ENCODE data around the gene CPA3. TPM values are rescaled to one million over a fixed set of nuclear protein-coding genes. Genes with fewer than 3 reads are reported as not detected.

Gene CPA3
- total RNA-seq, 1 experiment from 2014 or later = not detected

DNA sequence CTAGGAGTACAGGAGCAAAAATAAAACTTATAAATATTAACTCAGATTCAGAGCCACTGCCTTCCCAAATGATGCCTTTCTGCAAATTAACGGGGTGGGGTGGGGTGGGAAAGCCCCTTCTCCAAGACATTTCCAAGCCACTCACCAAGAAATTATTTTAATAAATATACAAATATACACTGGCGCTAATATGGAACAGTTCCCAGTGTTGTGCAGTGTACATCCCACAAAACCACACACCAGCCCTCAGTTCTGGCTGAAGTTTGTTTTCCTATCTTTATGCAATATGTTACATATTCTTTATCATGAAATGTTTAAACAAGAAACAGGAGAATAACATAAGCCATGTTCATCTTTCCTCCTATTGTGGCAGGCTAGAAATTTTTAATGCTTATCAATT is 73.2 kb downstream of the CPA3 start:
- ChIA-PET CTCF (no interaction called here), POLR2A (ENCODE audit: low non-redundant PET) (no interaction called here)
- intact Hi-C loops (cut with micrococcal nuclease; ENCODE audit: unreplicated experiment) = no loop called here
- H3K4me1 ChIP-seq (ENCODE audit: insufficient read depth, low read length, poor library complexity, severe bottlenecking) = no peaks in the 10 kb centered on the region
- DNase-seq (ENCODE audit: low spot score) = no peak
- no peaks in the 10 kb centered on the region for H3K27me3 ChIP-seq (replicated peaks; ENCODE audit: insufficient read depth, low read depth, low read length, poor library complexity)
- H3K36me3 ChIP-seq (ENCODE audit: insufficient read depth, low read length, poor library complexity, severe bottlenecking) = no peaks in the 10 kb centered on the region
- BruUV-seq (replicated peaks) = no TSS peak
- no peaks in the 10 kb centered on the region for H3K9me3 ChIP-seq (ENCODE audit: low read depth, low read length, poor library complexity, severe bottlenecking)
- no peak for TF ChIP-seq EZH2 (IDR thresholded peaks at IDR 0.05; ENCODE audit: borderline replicate concordance, low read depth, low read length, poor library complexity, severe bottlenecking)
- TF ChIP-seq, protein P1, sequence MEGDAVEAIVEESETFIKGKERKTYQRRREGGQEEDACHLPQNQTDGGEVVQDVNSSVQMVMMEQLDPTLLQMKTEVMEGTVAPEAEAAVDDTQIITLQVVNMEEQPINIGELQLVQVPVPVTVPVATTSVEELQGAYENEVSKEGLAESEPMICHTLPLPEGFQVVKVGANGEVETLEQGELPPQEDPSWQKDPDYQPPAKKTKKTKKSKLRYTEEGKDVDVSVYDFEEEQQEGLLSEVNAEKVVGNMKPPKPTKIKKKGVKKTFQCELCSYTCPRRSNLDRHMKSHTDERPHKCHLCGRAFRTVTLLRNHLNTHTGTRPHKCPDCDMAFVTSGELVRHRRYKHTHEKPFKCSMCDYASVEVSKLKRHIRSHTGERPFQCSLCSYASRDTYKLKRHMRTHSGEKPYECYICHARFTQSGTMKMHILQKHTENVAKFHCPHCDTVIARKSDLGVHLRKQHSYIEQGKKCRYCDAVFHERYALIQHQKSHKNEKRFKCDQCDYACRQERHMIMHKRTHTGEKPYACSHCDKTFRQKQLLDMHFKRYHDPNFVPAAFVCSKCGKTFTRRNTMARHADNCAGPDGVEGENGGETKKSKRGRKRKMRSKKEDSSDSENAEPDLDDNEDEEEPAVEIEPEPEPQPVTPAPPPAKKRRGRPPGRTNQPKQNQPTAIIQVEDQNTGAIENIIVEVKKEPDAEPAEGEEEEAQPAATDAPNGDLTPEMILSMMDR (conservative IDR thresholded peaks at IDR 0.05; ENCODE audit: low read depth, low read length) = no peak
- H3K4me3 ChIP-seq (ENCODE audit: low read depth, low read length, poor library complexity, severe bottlenecking) = no peak overlapping the region
- no peak overlapping the region for H3K27ac ChIP-seq (ENCODE audit: low read depth, low read length, poor library complexity, severe bottlenecking)

DNA sequence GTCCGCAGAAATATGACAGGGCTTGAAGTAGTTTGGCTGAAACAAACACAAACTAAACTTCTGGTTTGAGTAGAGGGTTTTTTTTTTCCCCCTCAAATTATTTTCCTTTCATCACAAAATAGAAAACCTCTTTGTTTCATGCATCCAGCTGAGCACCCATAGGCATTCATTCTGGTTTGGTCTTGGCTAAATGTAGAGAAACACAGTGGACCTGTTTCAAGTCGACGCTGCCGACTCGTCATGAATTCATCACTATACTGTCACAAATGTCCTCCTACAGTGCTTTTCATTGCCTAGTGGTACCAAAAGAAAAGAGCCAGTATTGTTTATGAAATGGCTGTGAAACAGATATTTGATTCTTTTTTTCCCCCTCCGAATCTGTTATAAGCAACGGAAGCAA is 73.8 kb downstream of the CPA3 start:
- no TSS peak for BruUV-seq (replicated peaks)
- no peaks in the 10 kb centered on the region for H3K4me1 ChIP-seq (ENCODE audit: insufficient read depth, low read length, poor library complexity, severe bottlenecking)
- H3K9me3 ChIP-seq (ENCODE audit: low read depth, low read length, poor library complexity, severe bottlenecking) = no peaks in the 10 kb centered on the region
- ChIA-PET CTCF (no interaction called here), POLR2A (ENCODE audit: low non-redundant PET) (no interaction called here)
- no peak overlapping the region for H3K4me3 ChIP-seq (ENCODE audit: low read depth, low read length, poor library complexity, severe bottlenecking)
- intact Hi-C loops (cut with micrococcal nuclease; ENCODE audit: unreplicated experiment) = no loop called here
- no peaks in the 10 kb centered on the region for H3K36me3 ChIP-seq (ENCODE audit: insufficient read depth, low read length, poor library complexity, severe bottlenecking)
- DNase-seq (ENCODE audit: low spot score) = no peak
- no peak overlapping the region for H3K27ac ChIP-seq (ENCODE audit: low read depth, low read length, poor library complexity, severe bottlenecking)
- H3K27me3 ChIP-seq (replicated peaks; ENCODE audit: insufficient read depth, low read depth, low read length, poor library complexity) = no peaks in the 10 kb centered on the region
- TF ChIP-seq, protein P1 (conservative IDR thresholded peaks at IDR 0.05; ENCODE audit: low read depth, low read length) = no peak
- no peak for TF ChIP-seq EZH2 (IDR thresholded peaks at IDR 0.05; ENCODE audit: borderline replicate concordance, low read depth, low read length, poor library complexity, severe bottlenecking)

DNA sequence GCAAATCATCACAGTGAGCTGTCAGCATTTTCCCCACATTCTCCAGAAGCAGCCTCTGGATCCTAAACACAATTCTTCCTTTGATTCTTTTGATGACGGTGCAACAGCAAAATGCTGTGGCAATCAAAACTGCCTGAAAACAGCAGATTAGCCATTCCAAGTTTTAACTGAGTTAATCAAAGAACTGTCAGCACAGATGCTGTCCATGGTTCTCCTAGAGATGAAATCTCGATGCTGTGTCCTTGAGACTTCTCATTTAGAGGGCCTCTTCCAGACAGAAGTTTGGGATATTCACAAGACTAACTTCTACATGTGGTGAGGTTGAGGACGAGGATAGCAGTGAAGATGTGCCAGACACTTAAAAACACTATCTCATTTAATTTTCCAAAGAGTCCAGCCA is 75.9 kb downstream of the CPA3 start:
- ChIA-PET CTCF (no interaction called here), POLR2A (ENCODE audit: low non-redundant PET) (no interaction called here)
- Histone ChIP-seq H3K36me3 (ENCODE audit: insufficient read depth, low read length, poor library complexity, severe bottlenecking) (no peaks in the 10 kb centered on the region), H3K27me3 (replicated peaks; ENCODE audit: insufficient read depth, low read depth, low read length, poor library complexity) (no peaks in the 10 kb centered on the region), H3K9me3 (ENCODE audit: low read depth, low read length, poor library complexity, severe bottlenecking) (no peaks in the 10 kb centered on the region), H3K27ac (ENCODE audit: low read depth, low read length, poor library complexity, severe bottlenecking) (no peak overlapping the region), H3K4me3 (ENCODE audit: low read depth, low read length, poor library complexity, severe bottlenecking) (no peak overlapping the region), H3K4me1 (ENCODE audit: insufficient read depth, low read length, poor library complexity, severe bottlenecking) (no peaks in the 10 kb centered on the region)
- no peak for DNase-seq (ENCODE audit: low spot score)
- no TSS peak for BruUV-seq (replicated peaks)
- TF ChIP-seq EZH2 (IDR thresholded peaks at IDR 0.05; ENCODE audit: borderline replicate concordance, low read depth, low read length, poor library complexity, severe bottlenecking) = no peak
- TF ChIP-seq, protein P1 (conservative IDR thresholded peaks at IDR 0.05; ENCODE audit: low read depth, low read length) = no peak
- intact Hi-C loops (cut with micrococcal nuclease; ENCODE audit: unreplicated experiment) = loop anchor here (10.0 kb wide), 1 partner anchor 476 kb away; no protein-coding TSS in a partner anchor
